Hematopoietic multipotent progenitor cell treated with erythropoietin and hydrocortisone succinate and interleukin-3 and kit ligand, for 6 days (in vitro differentiated cells): ENCODE results near the gene HBA1.
A peak's percentile ranks its signal among the peaks of the same experiment; 100 is the strongest.
"Not testable (repeated sequence)": the region's sequence is repeated elsewhere in the genome, so short reads cannot be mapped to it uniquely, and the experiment has no call there.

Experiments used
- DNase-seq: peaks from one replicate; pipeline ENCODE4 v3.0.0-alpha.2; 2015

Gene HBA1

DNA sequence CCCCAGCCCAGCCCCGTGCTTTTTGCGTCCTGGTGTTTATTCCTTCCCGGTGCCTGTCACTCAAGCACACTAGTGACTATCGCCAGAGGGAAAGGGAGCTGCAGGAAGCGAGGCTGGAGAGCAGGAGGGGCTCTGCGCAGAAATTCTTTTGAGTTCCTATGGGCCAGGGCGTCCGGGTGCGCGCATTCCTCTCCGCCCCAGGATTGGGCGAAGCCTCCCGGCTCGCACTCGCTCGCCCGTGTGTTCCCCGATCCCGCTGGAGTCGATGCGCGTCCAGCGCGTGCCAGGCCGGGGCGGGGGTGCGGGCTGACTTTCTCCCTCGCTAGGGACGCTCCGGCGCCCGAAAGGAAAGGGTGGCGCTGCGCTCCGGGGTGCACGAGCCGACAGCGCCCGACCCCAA is 474 bp upstream of the HBA1 start:
- DNase-seq, result not testable (repeated sequence)

DNA sequence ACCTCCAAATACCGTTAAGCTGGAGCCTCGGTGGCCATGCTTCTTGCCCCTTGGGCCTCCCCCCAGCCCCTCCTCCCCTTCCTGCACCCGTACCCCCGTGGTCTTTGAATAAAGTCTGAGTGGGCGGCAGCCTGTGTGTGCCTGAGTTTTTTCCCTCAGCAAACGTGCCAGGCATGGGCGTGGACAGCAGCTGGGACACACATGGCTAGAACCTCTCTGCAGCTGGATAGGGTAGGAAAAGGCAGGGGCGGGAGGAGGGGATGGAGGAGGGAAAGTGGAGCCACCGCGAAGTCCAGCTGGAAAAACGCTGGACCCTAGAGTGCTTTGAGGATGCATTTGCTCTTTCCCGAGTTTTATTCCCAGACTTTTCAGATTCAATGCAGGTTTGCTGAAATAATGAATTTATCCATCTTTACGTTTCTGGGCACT is 928 bp downstream of the HBA1 start:
- DNase-seq, result peak; percentile 57

DNA sequence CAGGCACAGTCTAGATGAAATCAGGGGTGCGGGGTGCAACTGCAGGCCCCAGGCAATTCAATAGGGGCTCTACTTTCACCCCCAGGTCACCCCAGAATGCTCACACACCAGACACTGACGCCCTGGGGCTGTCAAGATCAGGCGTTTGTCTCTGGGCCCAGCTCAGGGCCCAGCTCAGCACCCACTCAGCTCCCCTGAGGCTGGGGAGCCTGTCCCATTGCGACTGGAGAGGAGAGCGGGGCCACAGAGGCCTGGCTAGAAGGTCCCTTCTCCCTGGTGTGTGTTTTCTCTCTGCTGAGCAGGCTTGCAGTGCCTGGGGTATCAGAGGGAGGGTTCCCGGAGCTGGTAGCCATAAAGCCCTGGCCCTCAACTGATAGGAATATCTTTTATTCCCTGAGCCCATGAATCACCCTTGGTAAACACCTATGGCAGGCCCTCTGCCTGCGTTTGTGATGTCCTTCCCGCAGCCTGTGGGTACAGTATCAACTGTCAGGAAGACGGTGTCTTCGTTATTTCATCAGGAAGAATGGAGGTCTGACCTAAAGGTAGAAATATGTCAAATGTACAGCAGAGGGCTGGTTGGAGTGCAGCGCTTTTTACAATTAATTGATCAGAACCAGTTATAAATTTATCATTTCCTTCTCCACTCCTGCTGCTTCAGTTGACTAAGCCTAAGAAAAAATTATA is 1.6 kb downstream of the HBA1 start:
- DNase-seq, result peak; percentile 73

DNA sequence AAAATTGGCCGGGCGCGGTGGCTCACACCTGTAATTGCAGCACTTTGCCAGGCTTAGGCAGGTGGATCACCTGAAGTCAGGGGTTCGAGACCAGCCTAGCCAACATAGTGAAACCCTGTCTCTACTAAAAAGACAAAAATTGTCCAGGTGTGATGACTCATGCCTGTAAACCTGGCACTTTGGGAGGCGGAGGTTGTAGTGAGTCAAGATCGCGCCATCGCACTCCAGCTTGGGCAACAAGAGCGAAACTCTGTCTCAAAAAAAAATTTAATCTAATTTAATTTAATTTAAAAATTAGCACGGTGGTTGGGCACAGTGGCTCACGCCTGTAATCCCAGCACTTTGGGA is 2.2 kb downstream of the HBA1 start:
- peak; percentile 68 for DNase-seq

DNA sequence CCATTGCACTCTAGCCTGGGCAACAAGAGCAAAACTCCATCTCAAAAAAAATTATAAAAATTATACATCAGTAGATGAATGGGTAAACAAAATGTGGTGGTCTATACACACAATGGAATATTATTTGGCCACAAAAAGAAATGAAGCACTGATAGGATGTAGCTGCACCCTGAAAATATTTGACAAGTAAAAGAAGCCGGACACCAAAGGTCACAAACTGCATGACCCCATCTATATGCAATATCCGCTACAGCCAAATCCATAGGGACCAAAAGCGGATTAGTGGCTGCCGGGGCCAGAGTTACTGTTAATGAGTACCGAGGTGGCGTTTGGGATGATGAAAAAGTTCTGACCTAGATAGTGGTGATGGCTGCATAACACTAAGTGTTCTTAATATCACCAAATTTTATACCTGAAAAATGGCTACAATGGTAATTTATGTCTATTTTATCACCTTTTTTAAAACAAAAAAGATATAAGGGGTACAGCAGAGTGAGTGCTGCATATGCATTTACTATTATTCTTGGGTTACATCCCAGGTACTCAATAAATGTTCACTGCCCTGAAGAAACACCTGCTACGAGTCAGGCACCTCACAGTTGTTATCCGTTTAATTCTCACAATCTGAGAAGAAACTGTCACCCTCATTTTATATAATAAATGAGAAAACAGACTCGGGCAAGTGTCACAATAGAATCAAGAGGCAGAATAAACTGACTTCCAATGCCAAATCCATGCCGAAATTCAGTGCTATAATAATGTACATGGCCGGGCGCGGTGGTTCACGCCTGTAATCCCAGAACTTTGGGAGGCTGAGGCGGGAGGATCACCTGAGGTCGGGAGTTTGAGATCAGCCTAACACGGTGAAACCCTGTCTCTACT is 3.0 kb downstream of the HBA1 start:
- DNase-seq, result peak; percentile 65

DNA sequence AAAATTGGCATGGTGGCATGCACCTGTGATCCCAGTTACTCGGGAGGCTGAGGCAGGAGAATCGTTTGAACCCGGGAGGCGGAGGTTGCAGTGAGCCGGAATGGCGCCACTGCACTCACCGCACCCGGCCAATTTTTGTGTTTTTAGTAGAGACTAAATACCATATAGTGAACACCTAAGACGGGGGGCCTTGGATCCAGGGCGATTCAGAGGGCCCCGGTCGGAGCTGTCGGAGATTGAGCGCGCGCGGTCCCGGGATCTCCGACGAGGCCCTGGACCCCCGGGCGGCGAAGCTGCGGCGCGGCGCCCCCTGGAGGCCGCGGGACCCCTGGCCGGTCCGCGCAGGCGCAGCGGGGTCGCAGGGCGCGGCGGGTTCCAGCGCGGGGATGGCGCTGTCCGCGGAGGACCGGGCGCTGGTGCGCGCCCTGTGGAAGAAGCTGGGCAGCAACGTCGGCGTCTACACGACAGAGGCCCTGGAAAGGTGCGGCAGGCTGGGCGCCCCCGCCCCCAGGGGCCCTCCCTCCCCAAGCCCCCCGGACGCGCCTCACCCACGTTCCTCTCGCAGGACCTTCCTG is 3.7 kb downstream of the HBA1 start, which contains the start of gene HBQ1:
Gene HBQ1 (plus strand): TSS at position 359 of the 575 bp plus-strand sequence. CDS start 28 bp downstream, at position 387.
- DNase-seq, result peak; percentile 76

DNA sequence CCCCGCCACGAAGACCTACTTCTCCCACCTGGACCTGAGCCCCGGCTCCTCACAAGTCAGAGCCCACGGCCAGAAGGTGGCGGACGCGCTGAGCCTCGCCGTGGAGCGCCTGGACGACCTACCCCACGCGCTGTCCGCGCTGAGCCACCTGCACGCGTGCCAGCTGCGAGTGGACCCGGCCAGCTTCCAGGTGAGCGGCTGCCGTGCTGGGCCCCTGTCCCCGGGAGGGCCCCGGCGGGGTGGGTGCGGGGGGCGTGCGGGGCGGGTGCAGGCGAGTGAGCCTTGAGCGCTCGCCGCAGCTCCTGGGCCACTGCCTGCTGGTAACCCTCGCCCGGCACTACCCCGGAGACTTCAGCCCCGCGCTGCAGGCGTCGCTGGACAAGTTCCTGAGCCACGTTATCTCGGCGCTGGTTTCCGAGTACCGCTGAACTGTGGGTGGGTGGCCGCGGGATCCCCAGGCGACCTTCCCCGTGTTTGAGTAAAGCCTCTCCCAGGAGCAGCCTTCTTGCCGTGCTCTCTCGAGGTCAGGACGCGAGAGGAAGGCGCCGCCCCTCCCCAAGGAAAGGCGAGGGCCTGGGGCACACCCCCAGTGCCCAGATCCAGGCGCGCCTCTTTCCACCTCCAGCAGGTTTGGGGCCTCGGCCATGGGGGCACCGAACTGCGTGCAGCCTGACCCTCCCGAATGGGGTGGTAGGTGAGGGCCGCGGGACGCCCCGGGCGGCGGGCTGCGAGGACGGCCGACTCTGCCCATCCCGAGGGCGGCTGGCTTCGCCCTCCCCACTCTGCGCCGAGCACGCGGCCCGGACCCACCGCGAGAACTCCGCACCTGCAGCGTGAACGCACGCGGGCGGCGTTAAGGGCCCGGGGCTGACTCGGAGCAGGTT is 4.4 kb downstream of the HBA1 start:
- DNase-seq, result peak; percentile 89

DNA sequence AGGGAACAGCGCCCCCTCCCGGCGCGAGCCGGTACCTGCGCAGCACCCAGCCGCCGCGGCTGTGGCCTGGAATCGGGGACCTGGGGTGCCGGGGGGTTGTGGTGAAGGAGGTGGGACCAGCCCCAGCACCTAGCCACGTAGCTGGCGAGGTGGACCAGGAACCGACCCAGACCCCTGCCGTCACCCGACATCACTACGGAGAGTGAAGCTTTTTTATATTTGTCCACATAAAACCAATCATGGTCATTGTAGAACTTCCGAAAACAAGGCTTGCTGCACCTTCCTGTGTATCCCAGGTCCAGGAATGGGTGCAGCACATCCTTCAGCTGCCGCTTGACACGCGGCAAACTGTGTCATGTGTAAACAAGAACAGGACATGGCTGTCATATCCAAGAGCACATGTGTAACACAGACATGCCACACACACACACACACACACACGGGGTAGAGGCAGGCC is 5.1 kb downstream of the HBA1 start:
- DNase-seq, result peak; percentile 43

DNA sequence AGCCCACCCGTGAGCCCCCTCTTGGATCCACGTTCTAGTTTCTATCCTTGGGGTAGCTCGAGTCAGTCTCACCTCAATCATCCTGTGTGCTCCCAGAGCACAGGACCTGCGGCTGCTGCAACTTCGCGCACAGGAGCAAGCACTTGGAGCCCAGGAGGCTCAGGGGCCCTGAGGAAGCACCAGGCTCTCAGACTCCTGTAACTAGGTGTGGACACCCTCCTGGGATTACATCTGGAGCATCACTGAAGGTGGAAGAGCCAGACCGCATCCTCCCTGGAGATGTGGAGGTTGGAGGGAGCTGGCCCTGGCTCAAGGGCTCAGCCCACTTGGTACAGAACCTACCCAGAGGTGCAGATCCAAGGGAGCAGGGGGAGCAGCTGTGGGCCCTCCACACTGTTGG is 6.5 kb downstream of the HBA1 start:
- no peak for DNase-seq

DNA sequence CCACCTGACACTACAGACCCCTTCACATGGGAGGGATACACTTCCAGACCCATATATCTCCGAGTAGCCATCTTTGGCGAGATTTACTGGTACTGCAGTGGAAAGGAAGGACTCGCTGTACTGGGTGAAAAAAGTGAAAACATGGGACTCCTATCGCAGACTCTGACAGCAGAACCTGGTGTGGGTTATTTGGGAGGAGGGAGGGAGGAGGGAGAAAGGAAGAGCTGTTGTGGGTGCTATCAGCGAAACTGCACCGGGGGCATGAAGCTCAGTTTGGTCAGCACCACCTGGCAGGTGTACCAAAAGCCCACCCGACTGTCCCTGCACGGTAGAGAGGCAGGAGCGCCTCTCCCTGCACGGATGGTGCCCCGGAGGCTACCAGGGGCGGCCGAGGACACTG is 8.7 kb downstream of the HBA1 start:
- DNase-seq, result no peak

DNA sequence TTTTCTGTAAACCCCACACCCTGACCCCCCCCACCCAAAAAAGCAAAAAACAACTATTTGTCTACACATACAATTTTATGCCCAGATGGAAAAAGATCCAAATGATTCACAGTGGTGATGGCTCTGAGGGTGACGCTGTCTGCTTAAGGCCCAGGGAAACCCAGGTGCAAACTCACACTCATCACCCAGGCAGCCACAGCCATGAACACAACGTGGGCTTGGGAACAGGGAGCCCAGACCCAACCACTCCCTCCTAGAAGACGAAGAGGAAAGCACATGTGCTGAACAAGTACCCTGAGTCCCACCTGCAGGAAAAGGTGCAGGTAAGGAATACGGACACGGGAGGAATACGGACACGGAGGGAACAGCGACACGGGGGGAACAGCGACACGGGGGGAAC is 9.2 kb downstream of the HBA1 start:
- DNase-seq, result no peak

DNA sequence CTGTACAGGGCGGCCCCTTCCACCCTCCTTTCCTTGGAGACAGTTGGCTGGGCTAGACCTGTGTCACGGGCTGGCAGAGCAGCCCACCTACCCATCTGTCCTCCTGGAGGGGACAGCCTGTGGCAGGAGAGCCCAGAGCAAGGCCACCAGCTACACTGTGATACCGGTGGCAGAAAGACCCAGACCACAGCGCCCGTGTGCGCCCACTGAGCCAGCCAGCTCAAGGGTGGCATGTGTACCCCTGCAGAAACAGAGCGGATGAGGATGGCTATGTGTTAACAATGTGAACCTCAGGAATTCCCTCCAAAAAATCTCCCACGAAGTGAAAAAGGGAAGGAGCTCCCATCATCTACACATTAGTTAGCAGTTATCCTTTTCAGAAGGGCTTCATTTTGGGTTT is 10.8 kb downstream of the HBA1 start:
- no peak for DNase-seq

DNA sequence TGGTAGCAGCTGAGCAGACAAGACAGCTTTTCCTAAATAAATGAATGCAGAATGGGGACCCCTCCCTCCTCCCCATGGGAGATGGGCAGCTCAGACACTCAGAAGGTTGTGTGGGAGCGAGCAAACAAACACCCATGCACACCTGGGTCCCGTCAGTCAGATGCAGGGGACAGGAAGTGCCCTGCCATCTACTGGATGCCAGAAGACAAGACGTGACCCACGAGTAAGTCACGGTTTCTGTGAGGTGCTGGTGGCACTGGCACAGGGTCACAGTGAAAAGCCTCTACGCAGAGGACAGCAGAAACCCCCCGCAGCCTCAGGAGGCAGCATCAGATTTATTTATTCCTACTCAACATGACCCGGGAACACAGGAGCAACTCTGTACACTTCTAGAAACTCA is 12.2 kb downstream of the HBA1 start:
- peak; percentile 64 for DNase-seq

DNA sequence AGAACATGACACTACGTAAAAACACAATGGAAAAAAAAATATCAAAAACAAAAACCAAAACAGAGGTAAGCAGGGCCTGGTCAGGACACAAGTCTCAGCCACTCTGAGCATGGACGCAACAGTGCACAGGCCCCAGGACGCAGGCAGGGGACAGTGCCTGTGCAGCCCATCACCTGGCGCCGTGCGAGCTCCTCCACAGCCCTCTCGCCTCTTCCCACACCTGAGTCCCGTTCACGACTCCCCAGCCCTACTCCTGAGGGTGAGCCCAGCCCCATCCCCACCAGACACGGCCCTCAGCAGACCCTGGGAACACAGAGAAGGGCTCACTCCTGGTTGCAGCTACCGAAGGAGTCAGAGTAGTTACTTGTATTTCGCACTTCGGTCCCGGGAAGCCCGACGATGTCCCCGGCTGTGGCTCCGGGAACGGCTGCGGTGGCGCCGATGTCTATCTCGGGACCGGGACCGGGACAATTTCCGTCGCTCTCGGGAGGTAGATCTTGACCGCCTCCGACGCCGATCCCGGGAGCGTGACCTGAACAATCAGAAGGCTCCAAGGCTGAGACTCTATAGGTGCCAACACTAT is 13.2 kb downstream of the HBA1 start:
- no peak for DNase-seq

DNA sequence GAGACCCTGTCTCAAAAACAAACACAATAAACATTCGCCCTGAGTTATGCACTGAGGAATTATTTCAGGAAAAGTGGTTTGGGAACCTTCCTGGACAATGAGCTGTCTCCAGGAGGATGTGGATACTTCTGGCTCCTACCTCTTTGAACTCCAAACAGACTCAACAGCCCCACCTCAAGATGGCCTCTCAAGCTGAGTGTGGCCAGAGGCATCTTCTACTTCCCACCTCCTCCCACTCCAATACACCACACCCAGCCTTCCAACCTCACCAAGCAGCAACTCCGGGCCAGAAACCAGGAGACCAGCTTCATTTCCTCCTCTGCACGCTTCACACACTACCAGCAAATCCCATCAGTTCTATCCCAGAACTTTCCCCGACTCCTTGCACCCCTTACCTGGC is 15.4 kb downstream of the HBA1 start:
- DNase-seq, result no peak

DNA sequence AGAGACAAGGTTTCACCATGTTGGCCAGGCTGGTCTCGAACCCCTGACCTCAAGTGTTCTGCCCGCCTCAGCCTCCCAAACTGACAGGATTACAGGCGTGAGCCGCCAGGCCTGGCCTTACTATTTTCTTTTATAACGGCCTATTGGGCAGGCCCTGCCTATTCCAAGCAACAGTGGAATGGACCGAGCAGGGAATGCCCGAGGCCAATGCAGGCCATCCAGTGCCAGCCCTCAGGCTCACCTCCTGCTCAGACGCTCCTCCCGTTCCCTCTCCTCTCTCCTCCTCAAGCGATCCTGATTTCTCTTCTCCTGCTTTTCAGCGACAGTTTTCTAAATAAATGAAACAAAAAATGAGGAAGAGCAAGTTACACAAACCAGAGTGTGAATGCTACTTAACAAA is 16.2 kb downstream of the HBA1 start:
- DNase-seq, result no peak

DNA sequence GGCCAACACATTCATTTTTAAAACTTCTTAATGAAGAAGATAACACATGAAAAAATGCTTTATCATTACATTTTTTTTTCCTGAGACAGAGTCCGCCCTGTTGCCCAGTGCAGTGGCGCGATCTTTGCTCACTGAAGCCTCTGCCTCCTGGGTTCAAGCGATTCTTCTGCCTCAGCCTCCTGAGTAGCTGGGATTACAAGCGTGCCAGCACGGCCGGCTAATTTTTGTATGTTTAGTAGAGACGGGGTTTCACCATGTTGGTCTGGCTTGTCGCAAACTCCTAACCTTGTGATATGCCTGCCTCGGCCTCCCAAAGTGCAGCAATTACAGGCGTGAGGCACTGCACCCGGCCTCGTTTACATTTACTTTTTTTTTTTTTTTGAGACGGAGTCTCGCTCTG is 17.0 kb downstream of the HBA1 start:
- no peak for DNase-seq

DNA sequence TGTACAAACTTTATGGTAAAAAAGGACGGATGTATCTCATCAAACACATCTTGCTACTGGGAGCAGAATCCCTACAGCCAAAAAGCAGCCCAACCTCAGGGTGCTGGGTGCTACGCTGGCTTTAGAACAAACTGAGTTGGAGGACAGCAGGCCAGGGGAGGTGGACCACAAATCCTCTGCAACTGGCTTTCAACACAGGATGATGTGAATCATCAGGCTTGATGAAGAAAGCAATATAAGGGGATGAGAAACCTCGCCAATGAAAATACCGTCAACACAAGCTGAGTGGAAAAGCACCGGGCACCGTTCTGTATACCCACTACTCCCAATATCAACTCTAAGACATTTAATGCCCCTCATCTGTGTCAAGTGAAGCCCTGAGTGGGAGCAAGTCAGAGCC is 18.0 kb downstream of the HBA1 start:
- no peak for DNase-seq

DNA sequence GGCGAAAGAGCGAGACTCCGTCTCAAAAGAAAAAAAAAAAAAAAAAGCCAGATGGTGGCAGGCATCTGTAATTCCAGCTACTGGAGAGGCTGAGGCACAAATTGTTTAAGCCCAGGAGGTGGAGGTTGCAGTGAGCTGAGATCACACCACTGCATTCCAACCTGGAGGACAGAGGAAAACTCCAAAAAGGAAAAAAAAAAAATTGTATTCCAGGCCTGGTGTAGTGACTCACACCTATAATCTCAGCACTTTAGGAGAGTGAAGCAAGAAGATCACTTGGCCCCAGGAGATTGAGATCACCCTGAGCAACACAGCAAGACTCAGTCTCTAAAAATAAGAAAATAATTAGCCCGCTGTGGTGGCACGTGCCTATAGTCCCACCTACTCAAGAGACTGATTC is 23.9 kb downstream of the HBA1 start:
- no peak for DNase-seq

DNA sequence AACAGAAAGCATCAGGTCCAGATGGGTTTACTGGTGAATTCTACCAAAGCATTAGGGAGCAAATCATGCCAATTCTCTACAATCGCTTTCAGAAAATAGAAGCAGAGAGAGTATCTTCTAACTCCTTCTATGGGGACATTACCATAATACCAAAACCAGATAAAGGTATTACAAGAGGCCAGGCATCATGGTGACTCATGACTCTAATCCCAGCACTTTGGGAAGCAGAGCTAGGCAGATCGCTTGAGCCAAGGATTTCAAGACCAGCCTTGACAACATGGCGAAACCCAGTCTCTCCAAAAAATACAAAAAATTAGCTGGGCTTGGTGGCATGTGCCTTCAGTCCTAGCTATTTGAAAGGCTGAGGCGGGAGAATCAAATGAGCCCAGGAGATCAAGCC is 26.8 kb downstream of the HBA1 start:
- no peak for DNase-seq

DNA sequence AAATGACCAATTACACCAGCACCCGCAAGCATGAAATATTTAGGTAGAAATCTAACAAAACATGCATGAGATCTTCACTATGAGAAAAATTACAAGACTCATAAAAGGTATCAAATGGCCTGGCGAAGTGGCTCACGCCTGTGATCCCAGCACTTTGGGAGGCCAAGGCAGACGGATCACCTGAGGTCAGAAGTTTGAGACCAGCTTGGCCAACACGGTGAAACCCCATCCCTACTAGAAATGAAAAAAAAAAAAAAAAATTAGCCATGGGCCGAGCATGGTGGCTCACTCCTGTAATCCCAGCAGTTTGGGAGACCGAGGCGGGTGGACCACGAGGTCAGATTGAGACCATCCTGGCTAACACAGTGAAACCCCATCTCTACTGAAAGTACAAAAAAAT is 27.6 kb downstream of the HBA1 start:
- DNase-seq, result not testable (repeated sequence)

DNA sequence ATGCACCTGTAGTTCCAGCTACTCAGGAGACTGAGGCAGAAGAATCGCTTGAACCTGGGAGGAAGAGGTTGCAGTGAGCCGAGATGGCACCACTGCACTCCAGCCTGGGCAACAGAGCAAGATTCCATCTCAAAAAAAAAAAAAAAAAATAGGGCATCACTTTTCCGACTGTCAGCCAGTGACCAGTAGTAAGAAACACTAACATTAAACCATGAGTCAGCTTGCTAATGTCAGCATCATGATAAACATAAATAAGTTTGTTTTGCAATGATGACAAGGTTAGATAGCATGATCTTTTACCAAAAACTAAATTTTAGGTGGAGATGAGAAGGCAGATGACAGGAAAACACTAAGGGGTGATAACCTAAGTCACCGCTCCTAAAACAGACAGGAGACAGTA is 32.9 kb downstream of the HBA1 start:
- not testable (repeated sequence) for DNase-seq
